ENCODE data around the gene ERVK3-1.
"Not testable (repeated sequence)": the region's sequence is repeated elsewhere in the genome, so short reads cannot be mapped to it uniquely, and the experiment has no call there.

Gene ERVK3-1

DNA sequence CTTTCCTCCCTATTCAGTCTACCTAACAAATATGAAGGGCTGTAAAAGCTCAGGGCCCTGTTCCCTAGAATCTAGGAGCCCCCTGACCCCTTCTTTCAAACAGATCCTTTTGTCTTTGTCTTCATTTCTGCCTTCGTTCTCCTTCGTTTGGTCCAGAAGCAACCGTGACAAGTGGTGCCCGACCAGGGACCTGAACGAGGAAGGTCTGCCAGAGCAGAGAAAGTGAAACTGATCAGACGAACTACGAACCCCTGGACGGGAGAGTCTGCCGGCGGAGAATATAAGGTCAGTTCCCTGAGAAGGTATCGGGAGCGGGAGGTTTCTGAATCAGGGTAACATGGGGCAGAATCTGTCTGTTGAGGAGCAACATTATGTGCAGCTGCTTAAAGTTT, 751 bp downstream of the ERVK3-1 start:
- no peak for DNase-seq

DNA sequence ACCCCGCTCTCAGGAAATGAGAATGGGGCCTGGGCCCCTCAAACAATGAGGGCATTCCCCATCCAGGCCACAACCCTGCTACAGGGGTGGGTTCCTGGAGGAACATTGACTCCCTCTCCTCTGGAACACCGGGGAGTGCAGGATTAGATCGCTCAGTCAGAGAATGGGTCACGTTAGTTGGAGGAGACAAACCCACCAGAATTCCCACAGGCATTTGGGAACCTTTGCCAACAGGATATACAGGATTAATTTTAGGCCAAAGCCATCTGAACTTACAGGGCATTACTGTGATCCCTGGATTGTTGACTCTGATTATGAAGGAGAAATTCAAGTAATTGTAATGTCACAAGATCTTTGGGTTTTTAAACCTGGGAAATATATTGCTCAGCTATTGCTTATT, 2.6 kb downstream of the ERVK3-1 start:
- no peak for DNase-seq

DNA sequence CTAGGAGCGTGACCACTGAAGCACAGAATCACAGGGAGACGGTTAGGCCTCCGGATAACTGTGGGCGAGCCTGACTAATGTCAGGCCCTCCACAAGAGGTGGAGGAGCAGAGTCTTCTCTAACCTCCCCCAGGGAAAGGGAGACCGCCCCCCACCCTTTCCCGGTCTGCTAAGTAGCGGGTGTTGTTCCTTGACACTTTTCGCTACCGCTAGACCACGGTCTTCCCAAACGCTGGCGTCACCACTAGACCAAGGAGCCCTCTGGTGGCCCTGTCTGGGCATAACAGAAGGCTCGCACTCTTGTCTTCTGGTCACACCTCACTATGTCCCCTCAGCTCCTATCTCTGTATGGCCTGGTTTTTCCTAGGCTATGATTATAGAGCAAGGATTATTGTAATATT, 5.5 kb downstream of the ERVK3-1 start:
- not testable (repeated sequence) for DNase-seq

DNA sequence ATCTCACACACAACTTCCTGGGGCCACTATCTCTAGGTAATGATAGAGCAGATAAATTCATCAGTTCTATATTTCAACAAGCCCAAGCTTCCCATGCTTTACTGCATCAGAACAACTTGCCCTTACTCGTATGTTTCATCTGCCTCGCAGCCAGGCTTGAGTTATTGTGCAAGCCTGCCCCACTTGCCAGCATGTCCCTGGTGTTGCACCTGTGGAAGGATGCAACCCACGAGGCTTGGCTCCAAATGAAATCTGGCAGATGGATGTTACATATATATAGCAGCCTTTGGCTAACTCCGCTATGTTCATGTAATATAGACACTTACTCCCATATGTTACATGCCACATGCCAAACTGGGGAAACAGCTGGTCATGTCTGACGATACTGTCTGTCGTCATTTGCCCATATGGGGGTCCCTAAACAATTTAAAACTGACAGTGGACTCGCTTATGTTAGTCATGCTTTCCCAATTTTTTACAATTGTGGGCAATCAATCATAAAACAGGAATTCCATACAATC, 6.2 kb downstream of the ERVK3-1 start:
- no peak for DNase-seq

DNA sequence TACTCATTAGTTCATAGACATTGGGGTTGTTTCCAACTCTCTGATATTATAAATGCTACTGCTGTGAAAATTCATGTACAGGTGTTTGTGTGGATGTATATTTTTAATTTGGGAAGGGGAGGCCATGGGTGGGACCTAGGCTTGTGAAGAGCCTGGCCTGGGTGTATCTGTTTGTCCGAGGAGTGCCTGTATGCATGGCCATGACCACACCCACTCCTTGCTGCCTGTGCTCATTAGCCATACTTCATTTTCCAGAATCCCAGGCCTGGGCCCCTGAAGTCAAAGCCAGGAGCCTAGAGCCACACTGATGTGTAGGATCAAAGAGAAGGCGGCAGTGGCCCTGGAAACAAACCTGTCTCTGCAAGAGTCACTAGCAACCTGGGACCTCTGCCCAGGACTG, 10.4 kb downstream of the ERVK3-1 start:
- no peak for DNase-seq

DNA sequence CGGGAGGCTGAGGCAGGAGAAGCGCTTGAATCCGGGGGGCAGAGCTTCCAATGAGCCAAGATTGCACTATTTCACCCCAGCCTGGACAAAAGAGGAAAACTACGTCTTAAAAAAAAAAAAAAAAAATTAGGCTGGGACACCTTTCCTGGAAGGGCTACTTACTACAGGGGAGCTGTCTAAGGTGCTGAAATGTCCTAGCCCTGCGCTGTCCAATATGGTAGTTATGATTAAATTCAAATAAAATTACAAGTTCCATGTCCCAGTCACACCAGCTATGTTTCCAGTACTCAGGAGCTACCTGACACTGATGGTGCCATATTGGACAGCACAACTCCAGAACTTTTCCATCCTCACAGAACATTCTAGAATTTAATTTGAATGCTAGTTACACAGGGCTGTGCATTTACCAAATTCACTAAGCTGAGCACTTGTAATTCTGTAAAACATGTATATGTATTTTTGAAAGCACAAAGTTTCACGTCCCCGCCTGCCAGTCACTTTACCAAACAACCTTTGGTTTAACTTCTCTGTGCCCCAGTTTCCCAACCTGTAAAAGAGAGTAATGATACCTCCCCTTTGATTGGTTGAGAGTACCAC, 12.4 kb downstream of the ERVK3-1 start:
- no peak for DNase-seq

DNA sequence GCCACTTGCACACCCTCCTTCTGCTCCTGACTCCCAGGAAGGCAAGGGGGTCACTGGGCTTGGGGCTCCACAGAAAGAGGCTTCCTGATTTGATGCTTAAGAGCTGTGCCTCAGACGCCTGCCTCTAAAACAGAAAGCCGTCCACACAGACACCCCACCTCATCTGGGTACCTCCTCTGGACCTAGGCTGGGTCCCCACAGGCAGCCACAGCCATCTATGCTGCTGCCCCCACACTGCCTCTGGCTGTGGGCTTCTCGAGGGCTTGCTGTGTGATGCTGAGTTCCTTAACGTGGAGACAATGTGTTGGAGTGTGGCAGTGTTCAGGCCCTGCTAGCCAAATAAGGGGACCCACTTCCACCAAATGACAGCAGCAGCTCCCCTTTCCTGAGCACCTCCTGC, 13.1 kb downstream of the ERVK3-1 start:
- no peak for DNase-seq

DNA sequence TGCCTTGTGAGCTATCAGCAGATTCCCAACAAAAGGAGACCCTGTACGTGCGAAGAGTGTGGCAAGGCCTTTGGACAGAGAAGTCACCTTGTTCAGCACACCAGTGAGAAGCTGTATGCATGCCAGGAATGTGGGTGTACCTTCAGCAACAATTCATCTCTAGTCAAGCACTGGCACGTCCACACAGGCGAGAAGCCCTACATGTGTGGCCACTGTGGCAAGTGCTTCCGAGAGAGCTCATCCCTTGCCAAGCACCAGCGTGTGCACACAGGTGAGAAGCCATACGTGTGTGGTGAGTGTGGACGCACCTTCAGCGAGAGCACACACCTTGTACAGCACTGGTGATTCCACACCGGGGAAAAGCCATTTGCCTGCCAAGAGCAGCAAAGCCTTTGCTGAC, 14.1 kb downstream of the ERVK3-1 start:
- no peak for DNase-seq

DNA sequence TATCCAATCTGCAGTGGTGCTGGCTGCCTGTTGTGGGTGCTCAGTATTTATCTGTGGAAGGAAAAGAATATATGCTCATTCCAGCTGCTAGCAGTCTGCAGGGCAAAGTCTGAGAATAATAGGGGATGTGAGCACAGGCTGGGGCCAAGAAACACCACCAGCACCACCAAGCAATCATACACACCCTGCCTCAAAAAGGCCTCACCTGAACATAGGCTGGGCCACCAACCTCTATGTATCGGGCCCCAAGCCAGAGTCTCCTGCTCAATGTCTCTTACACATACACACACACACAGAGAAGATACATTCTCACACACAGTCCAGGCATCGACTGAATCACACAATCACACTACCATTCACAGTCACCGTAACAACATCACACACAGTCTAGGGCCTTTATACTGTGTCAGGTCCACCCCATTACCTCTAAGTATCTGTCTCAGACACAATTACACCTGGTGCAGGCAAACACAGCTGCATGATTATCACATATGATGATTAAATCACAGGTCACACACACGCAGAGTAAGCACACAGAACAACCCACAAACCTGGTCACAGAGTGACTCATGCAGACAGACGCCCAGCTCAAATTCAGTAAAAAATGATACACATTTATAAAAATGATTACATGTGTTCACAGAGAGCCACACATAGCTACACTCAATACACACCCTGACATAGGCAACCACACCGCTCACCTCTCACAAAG, 20.3 kb downstream of the ERVK3-1 start:
- DNase-seq, result no peak

DNA sequence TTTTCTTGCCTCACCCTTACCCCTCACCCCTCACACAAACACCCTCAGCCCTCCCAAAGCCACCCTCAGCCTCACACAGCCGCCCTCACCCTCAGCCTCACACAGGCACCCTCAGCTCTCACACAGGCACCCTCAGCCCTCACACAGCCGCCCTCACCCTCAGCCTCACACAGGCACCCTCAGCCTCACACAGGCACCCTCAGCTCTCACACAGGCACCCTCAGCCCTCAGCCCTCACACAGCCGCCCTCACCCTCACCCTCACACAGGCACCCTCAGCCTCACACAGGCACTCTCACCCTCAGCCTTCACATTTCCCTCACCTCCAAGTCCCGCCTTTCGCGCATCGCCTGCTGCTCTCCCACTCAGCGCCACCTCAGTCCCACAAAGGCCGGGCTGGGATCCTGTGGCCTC, 21.3 kb downstream of the ERVK3-1 start:
- DNase-seq, result no peak

DNA sequence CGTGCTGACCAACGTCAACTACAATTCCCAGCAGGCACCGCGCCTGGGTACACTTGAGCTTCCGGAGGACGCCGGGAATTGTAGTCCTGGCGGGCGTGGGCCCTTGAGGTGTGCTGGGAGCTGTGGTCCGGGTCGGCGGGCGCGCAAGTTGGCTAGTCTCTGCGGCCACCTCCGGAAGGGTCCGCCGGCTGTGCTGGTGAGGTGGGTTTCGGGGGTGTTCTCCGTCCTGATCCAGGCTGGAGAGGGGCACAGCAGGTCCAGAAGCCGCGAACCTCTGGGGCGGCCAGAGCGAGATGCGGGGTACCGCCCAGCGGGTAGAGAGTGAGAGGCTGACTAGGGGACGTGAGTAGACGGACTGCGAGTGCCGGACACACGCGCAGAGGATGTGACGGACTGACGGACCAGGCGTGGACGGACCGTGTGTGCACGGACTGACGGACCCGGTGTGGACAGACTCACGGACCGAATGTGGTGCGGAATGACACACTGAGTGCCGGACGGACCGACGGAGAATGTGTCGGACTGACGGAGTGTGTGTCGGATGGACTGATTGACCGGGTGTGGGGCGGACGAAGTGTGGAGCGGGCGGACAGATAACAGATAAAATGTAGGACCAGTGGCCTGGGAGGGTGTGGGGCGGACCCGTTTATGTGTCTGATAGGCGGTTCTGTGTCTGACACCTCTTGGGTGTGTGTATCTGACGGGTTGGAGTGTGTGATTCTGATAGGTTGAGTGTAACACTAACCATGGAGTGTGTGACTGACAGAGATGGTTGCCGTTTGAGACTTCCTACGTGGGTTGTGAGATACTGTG, 21.9 kb downstream of the ERVK3-1 start, which contains the start of gene ZSCAN22:
Gene ZSCAN22 (plus strand): TSS at position 81 of the 813 bp plus-strand sequence. CDS start 7,809 bp downstream, outside the sequence.
- DNase-seq, result peak; percentile 90

DNA sequence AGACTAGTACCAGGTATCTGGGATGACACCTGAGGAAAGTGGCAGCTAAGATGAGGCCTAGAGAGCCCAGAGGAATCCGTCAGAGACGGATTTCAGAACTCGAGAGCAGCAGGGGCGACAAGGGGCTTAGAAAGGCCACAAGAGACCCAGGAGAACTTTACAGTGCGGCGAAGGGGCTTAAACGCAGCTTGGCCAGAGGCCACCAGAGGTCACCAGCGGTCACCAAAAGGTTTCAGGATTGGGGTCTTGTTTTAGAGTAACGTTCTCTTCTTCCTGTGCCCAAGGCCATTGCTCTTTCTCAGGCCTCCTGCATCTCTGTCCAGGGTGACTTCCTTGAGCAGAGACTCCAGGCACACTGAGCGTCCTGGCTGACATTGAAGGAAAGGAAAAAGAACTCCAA, 23.8 kb downstream of the ERVK3-1 start:
- no peak for DNase-seq

DNA sequence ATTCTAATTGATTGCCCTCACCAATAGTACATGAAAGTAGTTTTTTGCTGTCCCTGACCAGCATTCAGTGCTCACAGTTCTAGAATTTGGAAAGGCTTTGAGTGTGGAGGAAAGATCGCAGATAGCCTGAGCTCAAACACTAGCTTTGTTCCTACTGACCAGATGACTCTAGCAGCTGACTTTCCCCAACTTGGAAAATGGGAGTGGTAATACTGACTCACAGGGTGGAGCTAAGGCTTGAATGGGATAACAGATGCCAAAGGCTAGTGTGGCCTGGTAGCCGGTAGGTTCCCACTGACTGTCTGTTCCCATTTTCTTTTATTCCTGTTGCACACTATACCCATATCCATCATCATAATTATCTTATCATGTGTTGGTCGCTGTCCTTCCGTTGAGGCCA, 25.3 kb downstream of the ERVK3-1 start:
- DNase-seq, result no peak

DNA sequence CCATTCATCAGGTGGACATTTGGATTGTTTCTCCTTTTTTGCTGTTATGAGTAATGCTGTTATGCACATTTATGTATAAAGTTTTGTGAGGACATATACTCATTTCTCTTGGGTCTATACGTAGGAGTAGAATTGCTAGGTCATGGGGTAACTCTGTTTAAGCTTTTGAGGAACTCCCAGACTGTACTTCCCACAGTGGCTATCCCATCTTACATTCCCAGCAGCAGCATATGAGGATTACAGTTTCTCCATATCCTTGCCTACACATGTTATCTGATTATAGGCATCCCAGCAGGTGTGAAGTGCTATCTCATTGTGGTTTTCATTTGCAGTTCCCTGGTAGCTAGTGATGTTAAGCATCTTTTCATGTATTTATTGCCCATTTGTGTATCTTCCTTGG, 27.5 kb downstream of the ERVK3-1 start:
- DNase-seq, result no peak

DNA sequence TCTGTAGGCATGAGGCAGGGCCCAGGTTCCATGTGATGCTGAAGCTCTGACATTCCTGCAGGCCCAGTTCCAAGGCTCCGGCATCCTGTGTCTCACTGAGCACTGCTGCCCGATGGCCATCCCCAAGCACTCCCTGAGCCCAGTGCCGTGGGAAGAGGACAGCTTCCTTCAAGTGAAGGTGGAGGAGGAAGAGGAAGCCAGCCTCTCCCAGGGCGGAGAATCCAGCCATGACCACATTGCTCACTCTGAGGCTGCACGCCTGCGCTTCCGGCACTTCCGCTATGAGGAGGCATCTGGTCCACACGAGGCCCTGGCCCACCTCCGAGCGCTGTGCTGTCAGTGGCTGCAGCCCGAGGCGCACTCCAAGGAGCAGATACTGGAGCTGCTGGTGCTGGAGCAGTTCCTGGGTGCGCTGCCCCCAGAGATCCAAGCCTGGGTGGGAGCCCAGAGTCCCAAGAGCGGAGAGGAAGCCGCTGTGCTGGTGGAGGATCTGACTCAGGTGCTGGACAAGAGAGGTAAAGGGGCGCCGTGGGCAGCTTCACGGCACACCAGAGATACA, 29.6 kb downstream of the ERVK3-1 start:
- DNase-seq, result no peak

DNA sequence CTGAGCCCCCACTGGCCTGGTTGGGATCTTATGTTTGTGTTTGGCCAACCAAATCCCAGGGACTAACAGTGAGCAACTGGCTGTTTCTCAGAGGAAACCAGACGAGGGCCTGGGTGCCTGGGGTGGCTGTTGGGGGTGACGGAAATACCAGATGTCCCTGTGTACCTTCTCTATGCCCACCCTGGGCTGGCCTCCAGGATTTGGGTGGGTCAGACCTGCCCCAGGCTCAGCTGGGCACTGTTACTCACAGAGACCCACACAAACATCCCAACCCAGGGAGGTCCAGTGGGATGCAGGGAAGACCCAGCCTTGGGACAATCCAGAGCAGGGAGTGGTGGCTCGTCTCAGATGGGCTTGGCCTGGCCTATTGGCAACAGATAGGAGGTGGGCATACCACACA, 30.5 kb downstream of the ERVK3-1 start:
- DNase-seq, result no peak

DNA sequence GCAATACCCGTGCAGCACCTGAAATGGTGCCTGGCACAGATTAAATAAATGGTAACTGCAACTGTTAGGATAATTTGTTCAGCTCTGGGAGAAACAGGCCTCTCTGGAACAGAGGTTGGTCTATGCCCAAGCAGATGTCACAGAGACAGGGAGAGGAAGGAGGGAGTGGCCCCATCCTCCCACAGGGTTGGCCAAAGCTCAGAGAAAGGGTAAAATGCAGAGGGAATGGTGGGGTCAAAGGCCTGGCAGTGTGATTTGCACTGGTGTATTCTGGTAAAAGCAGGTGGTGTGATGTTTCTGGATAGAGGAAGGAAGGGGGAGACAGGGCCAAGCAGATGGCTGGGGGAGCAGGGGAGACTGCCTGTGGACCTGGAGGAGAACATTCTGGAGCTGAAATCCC, 31.0 kb downstream of the ERVK3-1 start:
- DNase-seq, result no peak

DNA sequence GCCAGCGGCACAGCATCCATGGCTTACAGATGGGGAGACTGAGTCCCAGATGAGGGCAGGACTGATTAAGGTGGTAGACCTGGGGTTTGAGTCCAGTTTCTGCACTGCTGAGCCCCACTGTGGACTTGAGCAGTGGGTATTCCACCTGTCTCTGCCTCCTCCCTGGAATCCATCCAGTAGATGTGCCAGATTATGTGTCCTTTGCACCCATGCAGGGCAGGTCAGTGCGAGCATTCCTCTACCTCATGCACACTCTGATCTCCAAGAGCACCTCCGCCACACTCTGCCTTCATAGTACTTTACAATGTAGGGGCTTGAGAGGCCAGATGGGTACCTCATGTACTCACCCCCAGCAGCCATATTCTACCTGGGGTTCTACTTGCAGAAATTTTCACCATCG, 31.6 kb downstream of the ERVK3-1 start:
- no peak for DNase-seq

DNA sequence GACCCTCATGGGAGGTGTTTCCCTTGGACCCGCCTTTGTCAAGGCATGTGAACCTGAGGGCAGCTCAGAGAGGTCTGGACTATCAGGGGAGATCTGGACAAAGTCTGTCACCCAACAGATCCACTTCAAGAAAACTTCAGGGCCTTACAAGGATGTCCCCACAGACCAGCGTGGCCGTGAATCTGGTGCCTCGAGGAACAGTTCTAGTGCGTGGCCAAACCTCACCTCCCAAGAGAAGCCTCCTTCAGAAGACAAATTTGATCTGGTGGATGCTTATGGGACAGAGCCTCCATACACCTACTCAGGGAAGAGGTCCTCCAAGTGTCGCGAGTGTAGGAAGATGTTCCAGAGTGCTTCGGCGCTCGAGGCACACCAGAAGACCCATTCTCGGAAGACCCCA, 33.2 kb downstream of the ERVK3-1 start:
- no peak for DNase-seq

DNA sequence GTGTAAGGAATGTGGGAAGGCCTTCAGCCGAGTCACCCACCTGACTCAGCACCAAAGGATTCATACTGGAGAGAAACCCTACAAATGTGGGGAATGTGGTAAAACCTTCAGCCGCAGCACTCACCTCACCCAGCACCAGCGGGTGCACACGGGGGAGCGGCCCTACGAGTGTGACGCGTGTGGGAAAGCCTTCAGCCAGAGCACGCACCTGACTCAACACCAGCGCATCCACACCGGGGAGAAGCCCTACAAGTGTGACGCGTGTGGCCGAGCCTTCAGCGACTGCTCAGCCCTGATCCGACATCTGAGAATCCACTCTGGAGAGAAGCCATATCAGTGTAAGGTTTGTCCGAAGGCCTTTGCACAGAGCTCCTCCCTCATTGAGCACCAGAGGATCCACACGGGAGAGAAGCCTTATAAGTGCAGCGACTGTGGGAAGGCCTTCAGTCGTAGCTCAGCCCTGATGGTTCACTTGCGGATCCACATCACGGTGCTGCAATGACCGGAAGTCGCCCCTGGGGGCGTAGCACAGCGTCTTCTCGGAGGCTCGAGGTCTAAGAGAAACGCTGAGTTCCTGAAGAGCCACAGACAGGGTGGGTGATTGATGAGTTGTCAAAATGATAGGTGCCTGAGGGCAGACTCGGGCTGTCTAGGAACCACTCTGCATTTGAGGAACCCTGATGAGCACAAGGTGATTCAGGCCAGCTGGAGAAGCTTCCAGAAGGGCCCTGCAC, 33.8 kb downstream of the ERVK3-1 start:
- DNase-seq, result no peak

DNA sequence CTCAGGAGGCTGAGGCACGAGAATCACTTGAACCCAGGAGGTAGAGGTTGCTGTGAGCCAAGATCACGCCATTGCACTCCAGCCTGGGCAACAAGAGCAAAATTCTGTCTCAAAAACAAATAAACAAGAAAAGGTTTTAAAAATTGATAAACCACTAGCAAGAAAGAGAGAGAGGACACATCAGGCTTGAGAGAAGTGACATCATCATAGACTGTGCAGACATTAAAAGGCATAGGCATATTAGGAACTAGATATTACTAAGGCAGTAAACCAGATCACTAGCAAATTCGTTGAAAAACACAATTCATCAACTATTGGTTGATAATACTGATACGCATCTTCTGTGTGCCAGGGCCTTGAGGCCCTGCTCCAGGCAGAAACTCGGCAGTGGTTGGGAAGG, 40.4 kb downstream of the ERVK3-1 start:
- no peak for DNase-seq
